Measurements from ENCODE around the gene SRPK2. TPM values are rescaled to one million over a fixed set of nuclear protein-coding genes. Genes with fewer than 3 reads are reported as not detected.
A peak's percentile ranks its signal among the peaks of the same experiment; 100 is the strongest.

Gene SRPK2
- total and polyA plus RNA-seq, 12 donors: 10.5 to 40.4 (median 35.1) TPM

GRCh38 chr7:105132335-105132734 is 256.4 kb downstream of the SRPK2 start:
- Histone ChIP-seq H3K9me3 (no peaks in the 10 kb centered on the region), H3K27ac (no peak overlapping the region), H3K4me1 (peaks cover 0 to 47% (median 13%) of the 10 kb centered on the region in 9 donors), H3K27me3 (no peaks in the 10 kb centered on the region), H3K36me3 (peaks cover 0 to 48% (median 8%) of the 10 kb centered on the region in 9 donors), H3K4me3 (no peak overlapping the region)
- 92 to 94% methylated on average over 5 of the region's 5 CpGs for WGBS, 2 donors
- intact Hi-C loops (cut with DNase I): loop anchor here in 1 of 10 donors (10.0 kb wide), 1 partner anchor 202 kb away; no protein-coding TSS in a partner anchor
- TF ChIP-seq, protein P1, sequence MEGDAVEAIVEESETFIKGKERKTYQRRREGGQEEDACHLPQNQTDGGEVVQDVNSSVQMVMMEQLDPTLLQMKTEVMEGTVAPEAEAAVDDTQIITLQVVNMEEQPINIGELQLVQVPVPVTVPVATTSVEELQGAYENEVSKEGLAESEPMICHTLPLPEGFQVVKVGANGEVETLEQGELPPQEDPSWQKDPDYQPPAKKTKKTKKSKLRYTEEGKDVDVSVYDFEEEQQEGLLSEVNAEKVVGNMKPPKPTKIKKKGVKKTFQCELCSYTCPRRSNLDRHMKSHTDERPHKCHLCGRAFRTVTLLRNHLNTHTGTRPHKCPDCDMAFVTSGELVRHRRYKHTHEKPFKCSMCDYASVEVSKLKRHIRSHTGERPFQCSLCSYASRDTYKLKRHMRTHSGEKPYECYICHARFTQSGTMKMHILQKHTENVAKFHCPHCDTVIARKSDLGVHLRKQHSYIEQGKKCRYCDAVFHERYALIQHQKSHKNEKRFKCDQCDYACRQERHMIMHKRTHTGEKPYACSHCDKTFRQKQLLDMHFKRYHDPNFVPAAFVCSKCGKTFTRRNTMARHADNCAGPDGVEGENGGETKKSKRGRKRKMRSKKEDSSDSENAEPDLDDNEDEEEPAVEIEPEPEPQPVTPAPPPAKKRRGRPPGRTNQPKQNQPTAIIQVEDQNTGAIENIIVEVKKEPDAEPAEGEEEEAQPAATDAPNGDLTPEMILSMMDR (IDR thresholded peaks at IDR 0.05): no peak
- DNase-seq: no peak
- ATAC-seq: no peak

DNA sequence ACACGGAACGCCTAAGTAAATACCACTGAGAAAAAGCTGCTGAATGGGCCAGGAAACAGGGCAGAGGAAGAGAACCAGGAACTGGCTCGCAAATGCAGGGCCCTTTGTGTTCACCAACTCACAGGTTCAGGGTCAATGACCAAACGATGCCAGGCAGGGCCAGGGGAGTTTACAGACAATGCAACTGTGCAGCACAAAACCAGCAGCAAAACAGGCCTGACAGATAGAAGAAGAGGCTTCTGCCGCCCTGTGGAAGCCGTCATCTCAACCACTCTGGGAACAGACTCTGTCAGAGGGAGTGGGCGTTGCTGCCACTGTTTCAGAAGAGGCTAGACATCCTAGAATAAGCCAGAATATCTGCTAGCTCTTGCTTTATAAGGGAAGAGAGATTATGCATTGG is 256.8 kb downstream of the SRPK2 start:
- DNase-seq (no peak), ATAC-seq (no peak)
- 89 to 91% methylated on average over 7 of the region's 7 CpGs for WGBS, 2 donors
- TF ChIP-seq, protein P1 (IDR thresholded peaks at IDR 0.05): no peak
- Histone ChIP-seq H3K4me3 (no peak overlapping the region), H3K9me3 (no peaks in the 10 kb centered on the region), H3K36me3 (peaks cover 0 to 46% (median 8%) of the 10 kb centered on the region in 9 donors), H3K4me1 (peaks cover 0 to 47% (median 11%) of the 10 kb centered on the region in 9 donors), H3K27ac (no peak overlapping the region), H3K27me3 (no peaks in the 10 kb centered on the region)
- intact Hi-C loops (cut with DNase I): loop anchor here in 1 of 10 donors (10.0 kb wide), 1 partner anchor 203 kb away; no protein-coding TSS in a partner anchor

DNA sequence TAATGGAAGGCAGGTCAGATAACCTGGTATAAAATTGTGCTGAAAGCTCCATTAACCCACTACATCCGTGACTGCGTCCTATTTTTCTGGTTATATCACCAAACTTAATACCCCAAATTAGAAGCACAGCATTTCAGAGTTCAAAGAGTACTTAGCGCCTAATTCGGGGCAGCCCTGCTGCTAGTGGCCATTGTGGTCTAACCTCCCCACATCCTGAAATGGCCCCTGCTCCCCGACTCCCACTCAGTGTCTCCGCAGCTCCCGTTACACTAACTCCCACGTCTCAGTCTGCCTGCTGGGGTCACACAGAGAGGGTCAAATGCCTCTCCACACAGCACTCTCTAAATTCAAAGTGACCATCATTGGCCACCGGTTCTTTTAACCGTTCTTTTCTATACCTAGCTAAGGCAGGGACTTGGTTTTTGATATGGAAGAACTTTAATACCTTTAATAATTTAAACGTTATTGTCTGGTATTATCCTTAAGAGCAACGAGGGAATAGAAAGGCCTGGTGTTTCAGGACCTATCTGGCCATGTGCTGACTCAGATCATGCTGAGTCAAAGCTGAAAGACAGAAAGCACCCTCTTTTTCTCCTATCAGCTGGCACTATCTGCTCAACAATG is 257.6 kb downstream of the SRPK2 start:
- intact Hi-C loops (cut with DNase I): loop anchor here in 1 of 10 donors (10.0 kb wide), 1 partner anchor 204 kb away; no protein-coding TSS in a partner anchor
- H3K36me3 ChIP-seq: peaks cover 0 to 45% (median 8%) of the 10 kb centered on the region in 9 donors
- 87% methylated on average over 12 of the region's 12 CpGs for WGBS, 2 donors

GRCh38 chr7:105130580-105130979 is 258.1 kb downstream of the SRPK2 start:
- no peaks in the 10 kb centered on the region for H3K27me3 ChIP-seq
- intact Hi-C loops (cut with DNase I): loop anchor here in 1 of 10 donors (10.0 kb wide), 1 partner anchor 204 kb away; no protein-coding TSS in a partner anchor
- peaks cover 0 to 39% (median 8%) of the 10 kb centered on the region in 9 donors for H3K4me1 ChIP-seq
- H3K4me3 ChIP-seq: no peak overlapping the region
- H3K9me3 ChIP-seq: no peaks in the 10 kb centered on the region
- DNase-seq (no peak), ATAC-seq (no peak)
- TF ChIP-seq, protein P1 (IDR thresholded peaks at IDR 0.05): no peak
- H3K36me3 ChIP-seq: peaks cover 0 to 51% (median 8%) of the 10 kb centered on the region in 9 donors
- H3K27ac ChIP-seq: peak overlapping the region in 5 of 10 donors; percentile 4 to 17 (median 9)
- 78 to 87% methylated on average over 2 of the region's 2 CpGs for WGBS, 2 donors

More for the DNA sequence above, 257.6 kb downstream of the SRPK2 start:
- H3K4me3 ChIP-seq: no peak overlapping the region
- ATAC-seq (no peak), DNase-seq (no peak)
- TF ChIP-seq, protein P1 (IDR thresholded peaks at IDR 0.05): no peak
- H3K9me3 ChIP-seq: no peaks in the 10 kb centered on the region
- H3K4me1 ChIP-seq: peaks cover 0 to 44% (median 8%) of the 10 kb centered on the region in 9 donors
- H3K27me3 ChIP-seq: no peaks in the 10 kb centered on the region
- H3K27ac ChIP-seq: peak overlapping the region in 1 of 10 donors; percentile 9

Data from heart right ventricle (tissue), 16 donors.